Vagina (tissue), 2 donors: Measurements from ENCODE around the gene PARK7. TPM values are rescaled to one million over a fixed set of nuclear protein-coding genes. Genes with fewer than 3 reads are reported as not detected.

Source experiments
- DNase-seq, 2 donors: peaks; one replicate each; pipeline ENCODE4 v3.0.0-alpha.2; 2017; ENCODE audit errors: extremely low spot score in 2 of 2
- H3K27ac ChIP-seq: fragments of 200-600 bp; sonication (generic); one replicate; pipeline ENCODE4 v1.5.1; 2019
- H3K27me3 ChIP-seq: fragments of 200-600 bp; sonication (generic); one replicate; pipeline ENCODE4 v1.5.1; 2019
- H3K36me3 ChIP-seq, 2 donors: fragments of 200-600 bp; sonication (generic); one replicate each; pipeline ENCODE4 v1.5.1; 2017 to 2019
- H3K4me1 ChIP-seq: fragments of 200-600 bp; sonication (generic); one replicate; pipeline ENCODE4 v1.5.1; 2019
- H3K4me3 ChIP-seq, 2 donors: fragments of 200-600 bp; sonication (generic); 1 replicate in 1 of 2; 2 replicates in 1 of 2; pipeline ENCODE4 v1.5.1; 2016 to 2019
- H3K9me3 ChIP-seq: fragments of 200-600 bp; sonication (generic); one replicate; pipeline ENCODE4 v1.5.1; 2019
- CTCF ChIP-seq, 3 experiments: fragments of 450-650 bp in 2 of 3; fragments of 200-600 bp in 1 of 3; sonication (generic) in 1 of 3; IDR thresholded peaks; one replicate each; pipeline ENCODE4 v1.5.1; 2017 to 2019; ENCODE audit warnings: antibody characterized with exemption in 3 of 3, mild to moderate bottlenecking in 2 of 3, moderate library complexity in 2 of 3
- POLR2A ChIP-seq, 2 donors: fragments of 450-650 bp; IDR thresholded peaks; one replicate each; pipeline ENCODE4 v1.6.1; 2017; ENCODE audit warnings: antibody characterized with exemption in 2 of 2, mild to moderate bottlenecking in 2 of 2, moderate library complexity in 2 of 2
- POLR2AphosphoS5 ChIP-seq, 2 donors: sonication (generic); formaldehyde crosslinking; IDR thresholded peaks; one replicate each; pipeline ENCODE4 v1.9.0; 2017; ENCODE audit warnings: antibody characterized with exemption in 2 of 2, mild to moderate bottlenecking in 2 of 2, low read depth in 1 of 2; ENCODE audit not compliant: insufficient read depth in 1 of 2
- intact Hi-C: fragments of 100-400 bp; cut with DNase I; formaldehyde crosslinking; loops from one replicate; pipeline ENCODE4 v1.15.1; 2023
- total RNA-seq: library from RNA; depleted of rRNA; stranded (reverse); fragments of >200 nt; gene quantifications from one replicate; pipeline ENCODE4 v1.2.3, GENCODE V29; 2016

PARK7 gene
- total RNA-seq, 1 donor from 2014 or later: 119 TPM

GRCh38 chr1:7953850-7954609 is 7.5 kb upstream of the PARK7 start:
- intact Hi-C loops: no loop called here
- peak; percentile 86 to 88 for TF ChIP-seq POLR2AphosphoS5 (IDR thresholded peaks at IDR 0.05; ENCODE audit: insufficient read depth in 1 of 2, low read depth in 1 of 2)
- no peak for TF ChIP-seq POLR2A (IDR thresholded peaks at IDR 0.05)
- TF ChIP-seq CTCF (IDR thresholded peaks at IDR 0.05): no peak
- Histone ChIP-seq H3K36me3 (no peaks in the 10 kb centered on the region), H3K9me3 (no peaks in the 10 kb centered on the region), H3K4me1 (peaks cover 8% of the 10 kb centered on the region), H3K27ac (peak overlapping the region; percentile 90), H3K4me3 (peak overlapping the region; percentile 75 to 85), H3K27me3 (no peaks in the 10 kb centered on the region)
- peak in 1 of 2 donors; percentile 92 for DNase-seq

DNA sequence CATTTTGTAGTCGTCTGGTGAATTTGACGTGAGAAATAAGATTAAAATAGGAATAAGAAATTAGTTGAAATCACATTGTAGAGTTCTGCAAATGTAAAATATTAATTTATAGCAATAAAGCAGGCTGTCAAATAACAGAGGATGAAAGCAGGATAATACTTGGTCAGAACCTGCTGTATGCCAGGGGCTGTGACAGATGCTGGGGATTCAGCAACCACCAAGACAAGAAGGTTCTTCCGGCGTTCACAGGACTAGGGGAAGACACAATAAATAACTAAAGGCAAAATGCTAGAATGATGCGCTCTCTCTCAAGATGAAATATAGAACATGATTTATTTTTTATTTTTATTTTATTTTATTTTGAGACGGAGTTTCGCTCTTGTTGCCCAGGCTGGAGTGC is 6.8 kb upstream of the PARK7 start:
- peak overlapping the region; percentile 90 for H3K27ac ChIP-seq
- no peak for DNase-seq
- no peak for TF ChIP-seq POLR2AphosphoS5 (IDR thresholded peaks at IDR 0.05; ENCODE audit: insufficient read depth in 1 of 2, low read depth in 1 of 2)
- TF ChIP-seq POLR2A (IDR thresholded peaks at IDR 0.05): no peak
- TF ChIP-seq CTCF (IDR thresholded peaks at IDR 0.05): no peak
- no peaks in the 10 kb centered on the region for H3K9me3 ChIP-seq
- intact Hi-C loops: no loop called here
- H3K27me3 ChIP-seq: no peaks in the 10 kb centered on the region
- H3K4me3 ChIP-seq: peak overlapping the region; percentile 75 to 85
- peaks cover 8% of the 10 kb centered on the region for H3K4me1 ChIP-seq
- H3K36me3 ChIP-seq: no peaks in the 10 kb centered on the region

DNA sequence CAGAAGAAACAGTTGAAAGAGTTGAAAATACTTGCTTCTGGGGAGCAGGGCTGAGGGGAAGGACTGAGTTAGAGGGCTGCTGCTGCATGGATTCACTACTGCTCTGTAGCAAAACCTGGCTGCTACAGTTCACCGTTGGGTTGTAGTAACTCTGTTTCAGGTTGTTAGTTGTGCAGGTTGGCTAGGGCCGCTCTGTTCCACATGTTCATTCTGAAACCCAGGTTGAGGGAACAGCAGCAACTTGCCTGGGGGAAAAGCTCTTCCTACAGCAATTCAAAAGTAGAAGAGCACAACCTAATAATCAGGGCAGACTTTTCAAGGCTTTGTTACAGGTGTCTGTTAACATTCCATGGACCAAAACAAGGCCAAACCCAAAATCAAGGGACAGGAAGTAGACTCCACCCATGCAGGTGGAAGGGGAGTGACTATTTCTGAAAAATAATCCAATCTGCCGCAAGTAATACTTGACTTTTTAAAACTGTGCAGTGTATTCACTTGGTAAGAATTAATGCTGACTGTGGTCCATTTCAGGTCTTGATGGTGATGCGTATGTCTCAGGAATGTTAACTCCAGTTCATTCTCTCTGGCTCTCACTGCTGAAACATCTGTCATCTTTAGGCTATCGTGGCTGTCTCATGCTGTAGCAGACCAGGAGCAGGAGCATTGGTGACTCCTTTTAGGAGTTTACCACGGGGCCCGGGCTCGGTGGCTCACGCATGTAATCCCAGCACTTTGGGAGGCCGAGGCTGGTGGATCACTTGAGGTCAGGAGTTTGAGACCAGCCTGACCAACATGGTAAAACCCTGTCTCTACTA is 5.1 kb upstream of the PARK7 start:
- Histone ChIP-seq H3K4me1 (peaks cover 8% of the 10 kb centered on the region), H3K36me3 (no peaks in the 10 kb centered on the region), H3K4me3 (no peak overlapping the region), H3K9me3 (no peaks in the 10 kb centered on the region), H3K27ac (no peak overlapping the region), H3K27me3 (no peaks in the 10 kb centered on the region)
- DNase-seq: no peak
- intact Hi-C loops: no loop called here
- no peak for TF ChIP-seq POLR2A (IDR thresholded peaks at IDR 0.05)
- no peak for TF ChIP-seq POLR2AphosphoS5 (IDR thresholded peaks at IDR 0.05; ENCODE audit: insufficient read depth in 1 of 2, low read depth in 1 of 2)
- no peak for TF ChIP-seq CTCF (IDR thresholded peaks at IDR 0.05)

DNA sequence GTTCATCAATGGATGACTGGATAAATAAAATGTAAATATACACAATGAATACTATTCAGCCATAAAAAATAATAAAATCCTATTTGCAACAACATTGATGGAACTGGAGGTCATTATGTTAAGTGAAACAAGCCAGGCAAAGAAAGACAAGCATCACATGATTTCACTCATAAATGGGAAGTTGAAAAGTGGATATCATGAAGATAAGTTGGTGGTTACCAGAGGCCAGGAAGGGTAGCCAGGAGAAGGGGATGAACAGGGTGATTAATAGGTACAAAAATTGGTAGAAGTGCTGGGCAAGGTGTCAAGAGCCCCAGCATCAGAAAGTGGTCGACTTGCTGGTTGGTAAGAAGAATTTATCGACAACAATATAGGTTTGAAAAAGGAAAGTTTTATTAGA is 1.3 kb upstream of the PARK7 start:
- TF ChIP-seq POLR2A (IDR thresholded peaks at IDR 0.05): no peak
- no peak for TF ChIP-seq CTCF (IDR thresholded peaks at IDR 0.05)
- no peak for TF ChIP-seq POLR2AphosphoS5 (IDR thresholded peaks at IDR 0.05; ENCODE audit: insufficient read depth in 1 of 2, low read depth in 1 of 2)
- DNase-seq: no peak
- no peak overlapping the region for H3K27ac ChIP-seq

More for the DNA sequence above, 1.3 kb upstream of the PARK7 start:
- H3K36me3 ChIP-seq: peaks cover 0 to 11% of the 10 kb centered on the region in 2 donors
- peaks cover 22% of the 10 kb centered on the region for H3K4me1 ChIP-seq
- H3K4me3 ChIP-seq: no peak overlapping the region
- H3K9me3 ChIP-seq: no peaks in the 10 kb centered on the region
- intact Hi-C loops: no loop called here
- H3K27me3 ChIP-seq: no peaks in the 10 kb centered on the region
